HepG2 (cell line): ENCODE measurements around the gene PCGF3. TPM values are rescaled to one million over a fixed set of nuclear protein-coding genes. Genes with fewer than 3 reads are reported as not detected.

Source experiments
- ATAC-seq: fragments of 200-7000 bp; cut with Tn5 transposase; 3 replicates; pipeline ENCODE4 v1.9.1; 2020; ENCODE audit warnings: mild to moderate bottlenecking, moderate library complexity
- BruUV-seq: library from RNA; stranded (reverse); fragments of 400-500 nt; replicated peaks from 2 replicates; lab custom pipeline; 2021; lab: Mats Ljungman, UMichigan
- CTCF ChIA-PET: fragments of 300-600 bp; formaldehyde crosslinking; extraction: SDS; loops from one replicate; lab custom pipeline; 2021; ENCODE audit warnings: low total read pairs, inconsistent platforms, low intra/inter-chr PET ratio; lab: Yijun Ruan, JAX
- POLR2A ChIA-PET: fragments of 350-600 bp; sonication (Branson Sonifier 250); formaldehyde crosslinking; loops from one replicate; lab custom pipeline; 2020; ENCODE audit warnings: antibody characterized with exemption, inconsistent platforms; lab: Yijun Ruan, JAX
- DNase-seq: peaks from one replicate; pipeline ENCODE4 v3.0.0-alpha.2; 2015; ENCODE audit warnings: low spot score
- FAIRE-seq: peaks from 3 replicates; lab custom pipeline; 2011; peaks lifted over from hg19 to GRCh38; lab: Jason Lieb, UNC
- H2AFZ ChIP-seq: one replicate; pipeline ENCODE4 v1.6.1; 2011; ENCODE audit warnings: low read length, inconsistent platforms
- H3K27ac ChIP-seq: fragments of 300-600 bp; 3 replicates; pipeline ENCODE4 v1.8.0; 2011; ENCODE audit warnings: mixed run types, mild to moderate bottlenecking, mixed read lengths, low read length, inconsistent platforms; ENCODE audit not compliant: insufficient read depth; ENCODE audit errors: extremely low read length
- H3K27me3 ChIP-seq, 2 experiments: fragments of 200-600 bp in 1 of 2; 2 replicates in 1 of 2; 3 replicates in 1 of 2; pipeline versions ENCODE4 v1.6.0 to v1.8.0; 2011; ENCODE audit warnings: low read length in 2 of 2, mild to moderate bottlenecking in 2 of 2, moderate library complexity in 2 of 2, inconsistent platforms in 1 of 2; ENCODE audit not compliant: insufficient read depth in 2 of 2, control insufficient read depth in 1 of 2
- H3K36me3 ChIP-seq, 2 experiments: fragments of 200-600 bp in 1 of 2; replicated peaks in 1 of 2; 2 replicates in 1 of 2; 3 replicates in 1 of 2; pipeline versions ENCODE4 v1.5.1 to v1.8.0; 2011; ENCODE audit warnings: low read length in 2 of 2, inconsistent platforms in 1 of 2; ENCODE audit not compliant: insufficient read depth in 2 of 2, control insufficient read depth in 1 of 2
- H3K4me1 ChIP-seq: 2 replicates; pipeline ENCODE4 v1.5.1; 2012; ENCODE audit warnings: low read length, inconsistent platforms; ENCODE audit not compliant: insufficient read depth
- H3K4me2 ChIP-seq: 2 replicates; pipeline ENCODE4 v1.6.0; 2011; ENCODE audit warnings: low read depth, low read length, inconsistent platforms
- H3K4me3 ChIP-seq, 3 experiments: fragments of 200-600 bp in 1 of 3; sonication (generic), shearing (Covaris generic) in 1 of 3; replicated peaks in 1 of 3; 2 replicates each; pipeline ENCODE4 v1.5.1; 2011 to 2016; ENCODE audit warnings: low read length in 3 of 3, inconsistent platforms in 2 of 3, low read depth in 2 of 3, mild to moderate bottlenecking in 2 of 3, control low read depth in 1 of 3, mixed read lengths in 1 of 3; ENCODE audit not compliant: insufficient read depth in 1 of 3
- H3K79me2 ChIP-seq: one replicate; pipeline ENCODE4 v1.6.1; 2011; ENCODE audit warnings: low read length, inconsistent platforms; ENCODE audit not compliant: insufficient read depth
- H3K9ac ChIP-seq: 2 replicates; pipeline ENCODE4 v1.6.0; 2011; ENCODE audit warnings: mild to moderate bottlenecking, low read depth, low read length, inconsistent platforms; ENCODE audit not compliant: insufficient read depth
- H3K9me3 ChIP-seq: 2 replicates; pipeline ENCODE4 v1.5.1; 2012; ENCODE audit warnings: mild to moderate bottlenecking, low read length
- H4K20me1 ChIP-seq: 2 replicates; pipeline ENCODE4 v1.6.0; 2011; ENCODE audit warnings: inconsistent platforms, mild to moderate bottlenecking, low read length, moderate library complexity; ENCODE audit not compliant: insufficient read depth
- AGO2 ChIP-seq: fragments of 200-400 bp; formaldehyde crosslinking; optimal IDR thresholded peaks from 2 replicates; pipeline ENCODE3; 2017; ENCODE audit warnings: mild to moderate bottlenecking, low read depth, low read length, moderate library complexity
- DMAP1 ChIP-seq: IDR thresholded peaks from 2 replicates; pipeline ENCODE4 v1.6.1; 2016
- HMGA1 ChIP-seq: sonication (generic); formaldehyde crosslinking; conservative IDR thresholded peaks from 2 replicates; pipeline ENCODE4 v1.4.0; 2020; ENCODE audit warnings: missing genetic modification reagents
- HNF4G ChIP-seq, 2 experiments: sonication (generic) in 1 of 2; formaldehyde crosslinking in 1 of 2; IDR thresholded peaks; 2 replicates each; pipeline versions ENCODE4 v1.4.0 to v1.6.1; 2011 to 2020; ENCODE audit warnings: borderline replicate concordance in 2 of 2, low read depth in 2 of 2, mild to moderate bottlenecking in 2 of 2, low read length in 1 of 2, missing genetic modification reagents in 1 of 2, moderate library complexity in 1 of 2
- KDM5B ChIP-seq: sonication (generic); formaldehyde crosslinking; IDR thresholded peaks from 2 replicates; pipeline ENCODE4 v1.4.0; 2020; ENCODE audit warnings: missing genetic modification reagents, mild to moderate bottlenecking, borderline replicate concordance
- NCOA5 ChIP-seq: sonication (generic); formaldehyde crosslinking; IDR thresholded peaks from 2 replicates; pipeline ENCODE4 v1.4.0; 2020; ENCODE audit warnings: missing genetic modification reagents
- RARG ChIP-seq: sonication (generic); formaldehyde crosslinking; IDR thresholded peaks from 2 replicates; pipeline ENCODE4 v1.4.0; 2020; ENCODE audit warnings: low read depth, mild to moderate bottlenecking, missing genetic modification reagents
- SALL2 ChIP-seq: sonication (generic); formaldehyde crosslinking; IDR thresholded peaks from 2 replicates; pipeline ENCODE4 v1.8.1; 2023; ENCODE audit warnings: mild to moderate bottlenecking, missing genetic modification reagents, inconsistent platforms
- SNAI1 ChIP-seq: sonication (generic); formaldehyde crosslinking; IDR thresholded peaks from 2 replicates; pipeline ENCODE4 v1.5.0; 2020; ENCODE audit warnings: mild to moderate bottlenecking, missing genetic modification reagents, borderline replicate concordance
- STAG1 ChIP-seq: sonication (generic); formaldehyde crosslinking; IDR thresholded peaks from 2 replicates; pipeline ENCODE4 v1.4.0; 2020; ENCODE audit warnings: missing genetic modification reagents
- ZNF326 ChIP-seq: sonication (generic); formaldehyde crosslinking; IDR thresholded peaks from 2 replicates; pipeline ENCODE4 v1.4.0; 2020; ENCODE audit warnings: missing genetic modification reagents, borderline replicate concordance
- ZNF556 ChIP-seq: sonication (generic); formaldehyde crosslinking; IDR thresholded peaks from 2 replicates; pipeline ENCODE4 v1.4.0; 2020; ENCODE audit warnings: mild to moderate bottlenecking, missing genetic modification reagents, borderline replicate concordance
- WGBS: methylation state at CpG from one replicate; pipeline ENCODE4 v1.1.6; 2017; ENCODE audit warnings: low lambda C conversion rate; 5-methylcytosine and 5-hydroxymethylcytosine counted together
- in situ Hi-C: cut with HindIII; loops from 2 replicates; pipeline ENCODE4 v1.10.0; 2017; ENCODE audit warnings: low pct_unique_long_range_greater_than_20kb; ENCODE audit not compliant: extremely low pct_ligation_motif_present
- intact Hi-C: fragments of 100-400 bp; cut with micrococcal nuclease; formaldehyde crosslinking; loops from one replicate; pipeline ENCODE4 v1.10.0; 2022; ENCODE audit not compliant: unreplicated experiment
- polyA plus RNA-seq, 8 experiments: library from polyadenylated mRNA; depleted of rRNA in 3 of 8; stranded (reverse) in 7 of 8; unstranded in 1 of 8; fragments of >200 nt; fragmentation: Illumina TruSeq in 4 of 8; extraction: Trizol in 4 of 8; gene quantifications; 2 replicates each; pipeline versions ENCODE4 v1.2.1 to v1.2.3, GENCODE V29; 2011 to 2016; ENCODE audit warnings: low read depth in 4 of 8, missing spikeins in 1 of 8, mixed read lengths in 1 of 8; ENCODE audit not compliant: insufficient read depth in 1 of 8
- total RNA-seq, 5 experiments: library from RNA; depleted of rRNA; stranded (reverse); fragments of >200 nt; fragmentation: Illumina TruSeq; extraction: Trizol; gene quantifications; 2 replicates each; pipeline ENCODE4 v1.2.3, GENCODE V29; 2016; ENCODE audit warnings: low read depth in 1 of 5
- TF ChIP-seq, protein P1 (sequence below): sonication (generic); formaldehyde crosslinking; conservative IDR thresholded peaks from 2 replicates; pipeline ENCODE4 v1.4.0; 2020; ENCODE audit warnings: mild to moderate bottlenecking, missing genetic modification reagents, moderate library complexity
- TF ChIP-seq, protein P2 (sequence below): IDR thresholded peaks from 2 replicates; pipeline ENCODE4 v1.6.1; 2012; ENCODE audit warnings: low read length, improper control_type of control experiment

Gene PCGF3
- total and polyA plus RNA-seq, 2 of the 13 experiments (the other 11 are each of a cell fraction or from before 2014, with no cell fraction given): 28.6 to 66.2 TPM

GRCh38 chr4:742742-743311 lies 37.2 kb downstream of the PCGF3 start:
- H3K27me3 ChIP-seq: no peaks in the 10 kb centered on the region
- peak; percentile 97 for ATAC-seq
- H3K79me2 ChIP-seq: no peaks in the 10 kb centered on the region
- no TSS peak for BruUV-seq
- ChIA-PET POLR2A (interaction anchor here (0.9 kb wide), 1 partner anchor 244 kb away, joined by 8 read pairs; the partner anchor contains the start of gene IDUA), CTCF (interaction anchor here (1.4 kb wide), 1 partner anchor 141 kb away, joined by 3 read pairs; no protein-coding TSS in a partner anchor)
- WGBS: 95% methylated on average over 6 of the region's 26 CpGs
- H4K20me1 ChIP-seq: peaks cover 15% of the 10 kb centered on the region; the same call in 1 of the 2 replicates
- no peak overlapping the region for H3K4me3 ChIP-seq
- H3K27ac ChIP-seq: no peak overlapping the region
- in situ Hi-C loops (no loop called here), intact Hi-C loops (no loop called here)
- H2AFZ ChIP-seq: no peak overlapping the region
- H3K9me3 ChIP-seq: no peaks in the 10 kb centered on the region
- DNase-seq: peak; percentile 30
- no peak for FAIRE-seq
- no peak overlapping the region for H3K9ac ChIP-seq
- H3K36me3 ChIP-seq: peaks cover 8 to 14% of the 10 kb centered on the region in 2 experiments; a peak in 4 of 5 replicates
- H3K4me1 ChIP-seq: no peaks in the 10 kb centered on the region
- H3K4me2 ChIP-seq: no peak overlapping the region
- TF ChIP-seq DMAP1 (CRISPR knock-in tag) (no peak), SALL2 (CRISPR knock-in tag) (no peak), HMGA1 (no peak), STAG1 (CRISPR knock-in tag) (peak; percentile 88), HNF4G (IDR thresholded peaks at IDR 0.05; ENCODE audit: borderline replicate concordance, low read depth, low read length) (0 out of 2 replicates have a peak, but pooled peaks have one; percentile 34), HNF4G (CRISPR knock-in tag; IDR thresholded peaks at IDR 0.05; ENCODE audit: borderline replicate concordance, low read depth) (no peak), NCOA5 (no peak), SNAI1 (no peak), ZNF556 (CRISPR knock-in tag) (no peak), ZNF326 (no peak), AGO2 (peak; percentile 78), KDM5B (CRISPR knock-in tag) (no peak), RARG (CRISPR knock-in tag) (no peak)
- TF ChIP-seq, protein P1, sequence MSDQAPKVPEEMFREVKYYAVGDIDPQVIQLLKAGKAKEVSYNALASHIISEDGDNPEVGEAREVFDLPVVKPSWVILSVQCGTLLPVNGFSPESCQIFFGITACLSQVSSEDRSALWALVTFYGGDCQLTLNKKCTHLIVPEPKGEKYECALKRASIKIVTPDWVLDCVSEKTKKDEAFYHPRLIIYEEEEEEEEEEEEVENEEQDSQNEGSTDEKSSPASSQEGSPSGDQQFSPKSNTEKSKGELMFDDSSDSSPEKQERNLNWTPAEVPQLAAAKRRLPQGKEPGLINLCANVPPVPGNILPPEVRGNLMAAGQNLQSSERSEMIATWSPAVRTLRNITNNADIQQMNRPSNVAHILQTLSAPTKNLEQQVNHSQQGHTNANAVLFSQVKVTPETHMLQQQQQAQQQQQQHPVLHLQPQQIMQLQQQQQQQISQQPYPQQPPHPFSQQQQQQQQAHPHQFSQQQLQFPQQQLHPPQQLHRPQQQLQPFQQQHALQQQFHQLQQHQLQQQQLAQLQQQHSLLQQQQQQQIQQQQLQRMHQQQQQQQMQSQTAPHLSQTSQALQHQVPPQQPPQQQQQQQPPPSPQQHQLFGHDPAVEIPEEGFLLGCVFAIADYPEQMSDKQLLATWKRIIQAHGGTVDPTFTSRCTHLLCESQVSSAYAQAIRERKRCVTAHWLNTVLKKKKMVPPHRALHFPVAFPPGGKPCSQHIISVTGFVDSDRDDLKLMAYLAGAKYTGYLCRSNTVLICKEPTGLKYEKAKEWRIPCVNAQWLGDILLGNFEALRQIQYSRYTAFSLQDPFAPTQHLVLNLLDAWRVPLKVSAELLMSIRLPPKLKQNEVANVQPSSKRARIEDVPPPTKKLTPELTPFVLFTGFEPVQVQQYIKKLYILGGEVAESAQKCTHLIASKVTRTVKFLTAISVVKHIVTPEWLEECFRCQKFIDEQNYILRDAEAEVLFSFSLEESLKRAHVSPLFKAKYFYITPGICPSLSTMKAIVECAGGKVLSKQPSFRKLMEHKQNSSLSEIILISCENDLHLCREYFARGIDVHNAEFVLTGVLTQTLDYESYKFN (CRISPR knock-in tag): no peak
- TF ChIP-seq, protein P2, sequence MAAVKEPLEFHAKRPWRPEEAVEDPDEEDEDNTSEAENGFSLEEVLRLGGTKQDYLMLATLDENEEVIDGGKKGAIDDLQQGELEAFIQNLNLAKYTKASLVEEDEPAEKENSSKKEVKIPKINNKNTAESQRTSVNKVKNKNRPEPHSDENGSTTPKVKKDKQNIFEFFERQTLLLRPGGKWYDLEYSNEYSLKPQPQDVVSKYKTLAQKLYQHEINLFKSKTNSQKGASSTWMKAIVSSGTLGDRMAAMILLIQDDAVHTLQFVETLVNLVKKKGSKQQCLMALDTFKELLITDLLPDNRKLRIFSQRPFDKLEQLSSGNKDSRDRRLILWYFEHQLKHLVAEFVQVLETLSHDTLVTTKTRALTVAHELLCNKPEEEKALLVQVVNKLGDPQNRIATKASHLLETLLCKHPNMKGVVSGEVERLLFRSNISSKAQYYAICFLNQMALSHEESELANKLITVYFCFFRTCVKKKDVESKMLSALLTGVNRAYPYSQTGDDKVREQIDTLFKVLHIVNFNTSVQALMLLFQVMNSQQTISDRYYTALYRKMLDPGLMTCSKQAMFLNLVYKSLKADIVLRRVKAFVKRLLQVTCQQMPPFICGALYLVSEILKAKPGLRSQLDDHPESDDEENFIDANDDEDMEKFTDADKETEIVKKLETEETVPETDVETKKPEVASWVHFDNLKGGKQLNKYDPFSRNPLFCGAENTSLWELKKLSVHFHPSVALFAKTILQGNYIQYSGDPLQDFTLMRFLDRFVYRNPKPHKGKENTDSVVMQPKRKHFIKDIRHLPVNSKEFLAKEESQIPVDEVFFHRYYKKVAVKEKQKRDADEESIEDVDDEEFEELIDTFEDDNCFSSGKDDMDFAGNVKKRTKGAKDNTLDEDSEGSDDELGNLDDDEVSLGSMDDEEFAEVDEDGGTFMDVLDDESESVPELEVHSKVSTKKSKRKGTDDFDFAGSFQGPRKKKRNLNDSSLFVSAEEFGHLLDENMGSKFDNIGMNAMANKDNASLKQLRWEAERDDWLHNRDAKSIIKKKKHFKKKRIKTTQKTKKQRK: no peak
